Sigmoid colon (tissue), 4 donors: ENCODE measurements around the gene EEA1.

Experiments used
- POLR2A ChIP-seq, 2 donors: fragments of 450-650 bp; IDR thresholded peaks; one replicate each; pipeline ENCODE4 v1.6.1; 2016; ENCODE audit warnings: antibody characterized with exemption in 2 of 2, mild to moderate bottlenecking in 2 of 2, moderate library complexity in 2 of 2
- POLR2AphosphoS5 ChIP-seq, 4 donors: sonication (generic); formaldehyde crosslinking; IDR thresholded peaks; one replicate each; pipeline ENCODE4 v1.6.1; 2017; ENCODE audit warnings: antibody characterized with exemption in 4 of 4
- TF ChIP-seq, protein P1 (sequence below), 4 experiments: fragments of 450-650 bp in 3 of 4; fragments of 200-600 bp in 1 of 4; IDR thresholded peaks; one replicate each; pipeline ENCODE4 v1.5.1; 2016 to 2019; ENCODE audit warnings: antibody characterized with exemption in 4 of 4, mild to moderate bottlenecking in 3 of 4, moderate library complexity in 2 of 4

- TF ChIP-seq, protein P1, sequence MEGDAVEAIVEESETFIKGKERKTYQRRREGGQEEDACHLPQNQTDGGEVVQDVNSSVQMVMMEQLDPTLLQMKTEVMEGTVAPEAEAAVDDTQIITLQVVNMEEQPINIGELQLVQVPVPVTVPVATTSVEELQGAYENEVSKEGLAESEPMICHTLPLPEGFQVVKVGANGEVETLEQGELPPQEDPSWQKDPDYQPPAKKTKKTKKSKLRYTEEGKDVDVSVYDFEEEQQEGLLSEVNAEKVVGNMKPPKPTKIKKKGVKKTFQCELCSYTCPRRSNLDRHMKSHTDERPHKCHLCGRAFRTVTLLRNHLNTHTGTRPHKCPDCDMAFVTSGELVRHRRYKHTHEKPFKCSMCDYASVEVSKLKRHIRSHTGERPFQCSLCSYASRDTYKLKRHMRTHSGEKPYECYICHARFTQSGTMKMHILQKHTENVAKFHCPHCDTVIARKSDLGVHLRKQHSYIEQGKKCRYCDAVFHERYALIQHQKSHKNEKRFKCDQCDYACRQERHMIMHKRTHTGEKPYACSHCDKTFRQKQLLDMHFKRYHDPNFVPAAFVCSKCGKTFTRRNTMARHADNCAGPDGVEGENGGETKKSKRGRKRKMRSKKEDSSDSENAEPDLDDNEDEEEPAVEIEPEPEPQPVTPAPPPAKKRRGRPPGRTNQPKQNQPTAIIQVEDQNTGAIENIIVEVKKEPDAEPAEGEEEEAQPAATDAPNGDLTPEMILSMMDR (IDR thresholded peaks at IDR 0.05), result no peak
- TF ChIP-seq POLR2A (IDR thresholded peaks at IDR 0.05), result no peak
- peak in 1 of 4 donors; percentile 22 for TF ChIP-seq POLR2AphosphoS5 (IDR thresholded peaks at IDR 0.05)
These were observed 174.9 kb downstream of the EEA1 start for GRCh38 chr12:92753976-92754885.
